ENCODE data around the gene ATOSA.

The ATOSA gene

GRCh38 chr15:52714968-52715367, 35.8 kb upstream of the ATOSA start:
- peak; percentile 57 to 74 for DNase-seq (ENCODE audit: low read depth in 1 of 2, low spot score in 1 of 2)
- no peaks in the 10 kb centered on the region for H3K27me3 ChIP-seq (ENCODE audit: insufficient read depth, poor library complexity, severe bottlenecking)
- no peak overlapping the region for H3K4me3 ChIP-seq (replicated peaks; ENCODE audit: insufficient read depth, low read length)
- H3K27ac ChIP-seq (replicated peaks), result no peak overlapping the region
- peak; percentile 93 for TF ChIP-seq SPI1 (IDR thresholded peaks at IDR 0.05; ENCODE audit: borderline replicate concordance, low read depth)
- no peak for TF ChIP-seq GABPA (IDR thresholded peaks at IDR 0.05; ENCODE audit: low read depth)
- TF ChIP-seq POLR2AphosphoS5 (IDR thresholded peaks at IDR 0.05; ENCODE audit: low read depth), result peak; percentile 83
- no peak for TF ChIP-seq REST (IDR thresholded peaks at IDR 0.05; ENCODE audit: insufficient replicate concordance, low read depth)
- no peak for TF ChIP-seq CTCF (IDR thresholded peaks at IDR 0.05; ENCODE audit: insufficient read depth, low read length)

- Histone ChIP-seq H3K27ac (replicated peaks) (no peak overlapping the region), H3K4me3 (replicated peaks; ENCODE audit: insufficient read depth, low read length) (no peak overlapping the region), H3K27me3 (ENCODE audit: insufficient read depth, poor library complexity, severe bottlenecking) (no peaks in the 10 kb centered on the region)
- DNase-seq (ENCODE audit: low read depth in 1 of 2, low spot score in 1 of 2), result no peak
- TF ChIP-seq REST (IDR thresholded peaks at IDR 0.05; ENCODE audit: insufficient replicate concordance, low read depth) (no peak), SPI1 (IDR thresholded peaks at IDR 0.05; ENCODE audit: borderline replicate concordance, low read depth) (no peak), CTCF (IDR thresholded peaks at IDR 0.05; ENCODE audit: insufficient read depth, low read length) (no peak), POLR2AphosphoS5 (IDR thresholded peaks at IDR 0.05; ENCODE audit: low read depth) (no peak), GABPA (IDR thresholded peaks at IDR 0.05; ENCODE audit: low read depth) (no peak)
These were observed 31.7 kb upstream of the ATOSA start for GRCh38 chr15:52710708-52711389.

GRCh38 chr15:52710050-52710707, 31.0 kb upstream of the ATOSA start:
- no peak for DNase-seq (ENCODE audit: low read depth in 1 of 2, low spot score in 1 of 2)
- Histone ChIP-seq H3K4me3 (replicated peaks; ENCODE audit: insufficient read depth, low read length) (no peak overlapping the region), H3K27me3 (ENCODE audit: insufficient read depth, poor library complexity, severe bottlenecking) (no peaks in the 10 kb centered on the region), H3K27ac (replicated peaks) (no peak overlapping the region)
- no peak for TF ChIP-seq REST (IDR thresholded peaks at IDR 0.05; ENCODE audit: insufficient replicate concordance, low read depth)
- TF ChIP-seq POLR2AphosphoS5 (IDR thresholded peaks at IDR 0.05; ENCODE audit: low read depth), result no peak
- TF ChIP-seq SPI1 (IDR thresholded peaks at IDR 0.05; ENCODE audit: borderline replicate concordance, low read depth), result no peak
- TF ChIP-seq GABPA (IDR thresholded peaks at IDR 0.05; ENCODE audit: low read depth), result no peak
- TF ChIP-seq CTCF (IDR thresholded peaks at IDR 0.05; ENCODE audit: insufficient read depth, low read length), result no peak
